A549 (cell line): ENCODE results near the gene ITSN2. TPM values are rescaled to one million over a fixed set of nuclear protein-coding genes. Genes with fewer than 3 reads are reported as not detected.
A peak's percentile ranks its signal among the peaks of the same experiment; 100 is the strongest.

ENCODE experiments used
- ATAC-seq, 2 experiments: fragments of 200-7000 bp in 1 of 2; fragments of >200 bp in 1 of 2; cut with Nextera tagmentation in 1 of 2; cut with Tn5 transposase in 1 of 2; 3 replicates each; pipeline versions ENCODE4 v1.8.0 to v1.9.1; 2018 to 2020; ENCODE audit warnings: mild to moderate bottlenecking in 1 of 2, moderate library complexity in 1 of 2
- CTCF ChIA-PET: fragments of 300-600 bp; sonication (Branson Sonifier 250); formaldehyde crosslinking; extraction: SDS; loops from one replicate; lab custom pipeline; 2021; ENCODE audit warnings: antibody characterized with exemption, inconsistent platforms; lab: Yijun Ruan, JAX
- POLR2A ChIA-PET: fragments of 350-600 bp; formaldehyde crosslinking; extraction: SDS; loops from one replicate; lab custom pipeline; 2021; ENCODE audit warnings: antibody characterized with exemption, inconsistent platforms; lab: Yijun Ruan, JAX
- DNase-seq, 2 experiments: peaks; one replicate each; pipeline versions ENCODE4 v3.0.0 to v3.0.0-alpha.2; 2011 to 2016; ENCODE audit warnings: low read depth in 1 of 2, low spot score in 1 of 2
- FAIRE-seq: peaks from 2 replicates; lab custom pipeline; 2011; peaks lifted over from hg19 to GRCh38; lab: Jason Lieb, UNC
- H3K27ac ChIP-seq, 2 experiments: fragments of >200 bp; sonication (Bioruptor Twin); formaldehyde crosslinking; 3 replicates each; pipeline ENCODE4 v1.5.1; 2016 to 2017
- H3K4me1 ChIP-seq: fragments of >200 bp; sonication (Bioruptor Twin); formaldehyde crosslinking; 3 replicates; pipeline ENCODE4 v1.6.1; 2016
- H3K4me2 ChIP-seq: fragments of >200 bp; sonication (Bioruptor Twin); formaldehyde crosslinking; 3 replicates; pipeline ENCODE4 v1.6.1; 2016
- H3K4me3 ChIP-seq: fragments of >200 bp; sonication (Bioruptor Twin); formaldehyde crosslinking; 3 replicates; pipeline ENCODE4 v1.5.1; 2016
- H3K9me3 ChIP-seq: fragments of >200 bp; sonication (Bioruptor Twin); formaldehyde crosslinking; 3 replicates; pipeline ENCODE4 v1.6.1; 2016
- CBX2 ChIP-seq: fragments of 200-600 bp; sonication (generic); IDR thresholded peaks from 2 replicates; pipeline ENCODE4 v1.6.1; 2016; ENCODE audit warnings: low read depth, mild to moderate bottlenecking, borderline replicate concordance
- CBX8 ChIP-seq: fragments of 200-600 bp; sonication (generic); IDR thresholded peaks from 2 replicates; pipeline ENCODE4 v1.6.1; 2016
- CHD2 ChIP-seq: fragments of 150-350 bp; IDR thresholded peaks from 2 replicates; pipeline ENCODE4 v1.6.1; 2014; ENCODE audit warnings: low read length; ENCODE audit not compliant: partially characterized antibody
- CHD4 ChIP-seq: fragments of 200-600 bp; sonication (generic); IDR thresholded peaks from 2 replicates; pipeline ENCODE4 v1.6.1; 2016; ENCODE audit warnings: antibody characterized with exemption, mild to moderate bottlenecking, borderline replicate concordance
- EP300 ChIP-seq, 2 experiments: fragments of >200 bp; sonication (Bioruptor Twin); formaldehyde crosslinking; IDR thresholded peaks; 2 replicates in 1 of 2; 3 replicates in 1 of 2; pipeline ENCODE4 v1.6.1; 2016 to 2017
- HDAC2 ChIP-seq: fragments of 200-600 bp; sonication (generic); IDR thresholded peaks from 2 replicates; pipeline ENCODE4 v1.6.1; 2016
- HEYL ChIP-seq: fragments of 250-450 bp; sonication (Bioruptor Pico); IDR thresholded peaks from 2 replicates; pipeline ENCODE4 v1.8.0; 2021; ENCODE audit warnings: mild to moderate bottlenecking, moderate library complexity
- HOXA7 ChIP-seq: fragments of 250-450 bp; sonication (Bioruptor Pico); IDR thresholded peaks from 2 replicates; pipeline ENCODE4 v1.5.0; 2020; ENCODE audit warnings: mild to moderate bottlenecking, moderate library complexity
- NFE2L2 ChIP-seq: fragments of 150-350 bp; conservative IDR thresholded peaks from 2 replicates; pipeline ENCODE4 v1.6.1; 2014; ENCODE audit warnings: low read length
- NPAS2 ChIP-seq: fragments of 250-450 bp; sonication (Bioruptor Pico); IDR thresholded peaks from 2 replicates; pipeline ENCODE4 v1.8.0; 2022; ENCODE audit warnings: mild to moderate bottlenecking, moderate library complexity, borderline replicate concordance
- NR3C1 ChIP-seq: fragments of >200 bp; sonication (Bioruptor Twin); formaldehyde crosslinking; IDR thresholded peaks from 3 replicates; pipeline ENCODE4 v1.6.1; 2017
- PHF8 ChIP-seq: fragments of 200-600 bp; sonication (generic); IDR thresholded peaks from 2 replicates; pipeline ENCODE4 v1.6.1; 2016; ENCODE audit warnings: low read depth, mild to moderate bottlenecking, antibody characterized with exemption, moderate library complexity, borderline replicate concordance
- POLR2A ChIP-seq: IDR thresholded peaks from 2 replicates; pipeline ENCODE4 v1.6.1; 2012; ENCODE audit warnings: mild to moderate bottlenecking, low read length
- RARB ChIP-seq: fragments of 250-450 bp; sonication (Bioruptor Pico); IDR thresholded peaks from 2 replicates; pipeline ENCODE4 v1.8.0; 2021; ENCODE audit warnings: mild to moderate bottlenecking, moderate library complexity
- RCOR1 ChIP-seq: fragments of 150-350 bp; IDR thresholded peaks from 2 replicates; pipeline ENCODE4 v1.6.1; 2014; ENCODE audit warnings: antibody characterized with exemption, low read length, low read depth
- SMC3 ChIP-seq: fragments of >200 bp; sonication (Bioruptor Twin); formaldehyde crosslinking; IDR thresholded peaks from 3 replicates; pipeline ENCODE4 v1.6.1; 2018; ENCODE audit warnings: inconsistent platforms
- TFCP2L1 ChIP-seq: fragments of 250-450 bp; sonication (Bioruptor Pico); IDR thresholded peaks from 2 replicates; pipeline ENCODE4 v1.5.0; 2021; ENCODE audit warnings: mild to moderate bottlenecking
- ZC3H11A ChIP-seq: fragments of 450-650 bp; IDR thresholded peaks from 2 replicates; pipeline ENCODE4 v1.6.1; 2014; ENCODE audit warnings: antibody characterized with exemption, mild to moderate bottlenecking
- WGBS: methylation state at CpG from one replicate; pipeline ENCODE4 v1.1.6; 2017; ENCODE audit errors: missing lambda C conversion rate; 5-methylcytosine and 5-hydroxymethylcytosine counted together
- polyA plus RNA-seq, 4 experiments: library from polyadenylated mRNA; depleted of rRNA in 3 of 4; stranded (reverse); fragments of >200 nt; fragmentation: RNase III in 1 of 4; extraction: RNeasy Plus Mini Kit Qiagen cat#74134 plus additional on column Dnase treatment in 1 of 4; gene quantifications; 2 replicates in 3 of 4; 3 replicates in 1 of 4; pipeline ENCODE4 v1.2.3, GENCODE V29; 2011 to 2017
- TF ChIP-seq, protein P1 (sequence below): fragments of 450-650 bp; IDR thresholded peaks from 2 replicates; pipeline ENCODE4 v1.6.1; 2014; ENCODE audit warnings: antibody characterized with exemption
- TF ChIP-seq, protein P2 (sequence below): IDR thresholded peaks from 2 replicates; pipeline ENCODE4 v1.6.1; 2012; ENCODE audit warnings: low read depth, borderline replicate concordance
- TF ChIP-seq, protein P3 (sequence below): fragments of 150-350 bp; IDR thresholded peaks from 2 replicates; pipeline ENCODE4 v1.6.1; 2014; ENCODE audit warnings: low read depth, mild to moderate bottlenecking, low read length
- TF ChIP-seq, protein P4 (sequence below): fragments of 250-450 bp; sonication (Bioruptor Pico); IDR thresholded peaks from 2 replicates; pipeline ENCODE4 v1.5.0; 2020; ENCODE audit warnings: low read depth, mild to moderate bottlenecking, moderate library complexity

The ITSN2 gene
- polyA plus RNA-seq, 2 of the 4 experiments (the other 2 are of a cell fraction), result 19.8 to 48.3 TPM

DNA sequence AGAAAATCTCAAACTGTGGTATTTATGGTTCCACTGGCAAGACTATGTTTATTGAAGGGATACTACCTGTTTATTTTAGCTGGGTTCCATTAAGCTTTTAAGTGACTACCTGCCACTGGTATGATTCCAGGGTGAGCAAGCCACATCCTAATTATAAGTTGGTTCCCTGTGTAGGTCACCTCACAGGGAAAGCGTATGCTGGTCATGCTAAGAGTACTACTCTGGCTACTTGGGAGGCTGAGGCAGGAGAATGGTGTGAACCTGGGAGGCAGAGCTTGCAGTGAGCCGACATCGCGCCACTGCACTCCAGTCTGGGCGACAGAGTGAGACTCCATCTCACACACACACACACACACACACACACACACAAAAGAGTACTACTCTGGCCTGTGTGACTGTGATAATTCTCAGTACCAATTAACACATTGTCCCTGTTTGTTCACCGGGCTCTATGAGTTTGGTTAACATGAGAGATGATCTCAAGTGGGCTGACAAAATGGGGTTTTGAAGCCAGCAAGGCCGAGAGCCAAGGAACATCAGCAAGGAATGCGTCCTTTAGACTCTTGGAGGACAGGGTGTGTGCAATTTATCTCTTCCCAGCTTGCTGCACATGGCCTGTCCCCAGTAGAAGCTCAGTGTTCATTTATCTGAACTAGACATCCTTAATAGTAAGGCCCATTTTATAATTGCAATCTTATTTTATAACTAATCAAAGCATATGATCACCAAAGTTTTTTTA lies 15.2 kb upstream of the ITSN2 start:
- ChIA-PET POLR2A (no interaction called here), CTCF (interaction anchor here (0.9 to 4.7 kb wide), 2 partner anchors 34 to 291 kb away, joined by 3 to 25 read pairs; partner anchors contain the start of gene TP53I3)
- H3K27ac ChIP-seq, result no peak overlapping the region
- ATAC-seq (peak in 1 of 2 experiments; percentile 32; a peak in 2 of 6 replicates), FAIRE-seq (no peak), DNase-seq (no peak)
- H3K9me3 ChIP-seq, result no peaks in the 10 kb centered on the region
- 78% methylated on average over 8 of the region's 8 CpGs for WGBS
- TF ChIP-seq SMC3, result no peak
- no peak for TF ChIP-seq CBX2
- TF ChIP-seq, protein P1, sequence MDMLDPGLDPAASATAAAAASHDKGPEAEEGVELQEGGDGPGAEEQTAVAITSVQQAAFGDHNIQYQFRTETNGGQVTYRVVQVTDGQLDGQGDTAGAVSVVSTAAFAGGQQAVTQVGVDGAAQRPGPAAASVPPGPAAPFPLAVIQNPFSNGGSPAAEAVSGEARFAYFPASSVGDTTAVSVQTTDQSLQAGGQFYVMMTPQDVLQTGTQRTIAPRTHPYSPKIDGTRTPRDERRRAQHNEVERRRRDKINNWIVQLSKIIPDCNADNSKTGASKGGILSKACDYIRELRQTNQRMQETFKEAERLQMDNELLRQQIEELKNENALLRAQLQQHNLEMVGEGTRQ, result no peak
- no peak for TF ChIP-seq HEYL
- no peak for TF ChIP-seq EP300 (IDR thresholded peaks at IDR 0.05)
- TF ChIP-seq NPAS2, result no peak
- TF ChIP-seq HOXA7 (CRISPR knock-in tag), result no peak
- no peak for TF ChIP-seq RARB
- no peak for TF ChIP-seq NR3C1
- no peak for TF ChIP-seq CHD4
- TF ChIP-seq TFCP2L1 (CRISPR knock-in tag), result no peak
- TF ChIP-seq CBX8, result no peak
- TF ChIP-seq CHD2, result no peak
- TF ChIP-seq HDAC2, result no peak
- TF ChIP-seq, protein P2, sequence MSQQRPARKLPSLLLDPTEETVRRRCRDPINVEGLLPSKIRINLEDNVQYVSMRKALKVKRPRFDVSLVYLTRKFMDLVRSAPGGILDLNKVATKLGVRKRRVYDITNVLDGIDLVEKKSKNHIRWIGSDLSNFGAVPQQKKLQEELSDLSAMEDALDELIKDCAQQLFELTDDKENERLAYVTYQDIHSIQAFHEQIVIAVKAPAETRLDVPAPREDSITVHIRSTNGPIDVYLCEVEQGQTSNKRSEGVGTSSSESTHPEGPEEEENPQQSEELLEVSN, result no peak
- no peak for TF ChIP-seq PHF8
- TF ChIP-seq NFE2L2, result no peak
- TF ChIP-seq, protein P3, sequence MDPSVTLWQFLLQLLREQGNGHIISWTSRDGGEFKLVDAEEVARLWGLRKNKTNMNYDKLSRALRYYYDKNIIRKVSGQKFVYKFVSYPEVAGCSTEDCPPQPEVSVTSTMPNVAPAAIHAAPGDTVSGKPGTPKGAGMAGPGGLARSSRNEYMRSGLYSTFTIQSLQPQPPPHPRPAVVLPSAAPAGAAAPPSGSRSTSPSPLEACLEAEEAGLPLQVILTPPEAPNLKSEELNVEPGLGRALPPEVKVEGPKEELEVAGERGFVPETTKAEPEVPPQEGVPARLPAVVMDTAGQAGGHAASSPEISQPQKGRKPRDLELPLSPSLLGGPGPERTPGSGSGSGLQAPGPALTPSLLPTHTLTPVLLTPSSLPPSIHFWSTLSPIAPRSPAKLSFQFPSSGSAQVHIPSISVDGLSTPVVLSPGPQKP, result no peak
- no peak for TF ChIP-seq ZC3H11A
- TF ChIP-seq POLR2A, result no peak
- H3K4me2 ChIP-seq, result no peak overlapping the region
- H3K4me3 ChIP-seq, result no peak overlapping the region
- no peaks in the 10 kb centered on the region for H3K4me1 ChIP-seq

DNA sequence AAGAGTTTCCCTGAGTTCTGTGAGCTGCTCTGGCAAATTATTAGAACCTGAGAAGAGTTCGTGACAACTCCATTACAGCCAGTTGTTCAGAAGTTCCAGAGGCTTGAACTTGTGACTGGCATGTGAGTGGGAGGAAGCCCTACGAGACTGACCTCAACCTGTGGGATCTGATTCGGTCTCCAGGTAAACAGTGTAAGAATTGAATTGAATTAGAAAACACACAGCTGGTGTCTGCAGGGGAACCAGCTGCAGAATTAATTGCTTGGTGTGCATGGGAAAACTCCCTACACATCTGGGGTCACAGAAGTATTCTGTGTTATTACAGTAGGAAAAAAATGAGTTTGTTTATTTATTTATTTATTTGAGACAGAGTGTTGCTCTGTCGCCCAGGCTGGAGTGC lies 14.0 kb upstream of the ITSN2 start:
- no peak for TF ChIP-seq RCOR1
- TF ChIP-seq PHF8, result no peak
- TF ChIP-seq, protein P4, sequence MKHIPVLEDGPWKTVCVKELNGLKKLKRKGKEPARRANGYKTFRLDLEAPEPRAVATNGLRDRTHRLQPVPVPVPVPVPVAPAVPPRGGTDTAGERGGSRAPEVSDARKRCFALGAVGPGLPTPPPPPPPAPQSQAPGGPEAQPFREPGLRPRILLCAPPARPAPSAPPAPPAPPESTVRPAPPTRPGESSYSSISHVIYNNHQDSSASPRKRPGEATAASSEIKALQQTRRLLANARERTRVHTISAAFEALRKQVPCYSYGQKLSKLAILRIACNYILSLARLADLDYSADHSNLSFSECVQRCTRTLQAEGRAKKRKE (CRISPR knock-in tag), result no peak
- TF ChIP-seq, all 56 proteins: peak for 0
- no peak for ATAC-seq
- H3K9me3 ChIP-seq, result no peaks in the 10 kb centered on the region
- no peaks in the 10 kb centered on the region for H3K4me1 ChIP-seq
- no peak overlapping the region for H3K4me2 ChIP-seq
- no peak for FAIRE-seq
- DNase-seq, result no peak
- no peak overlapping the region for H3K27ac ChIP-seq
- POLR2A ChIA-PET, result no interaction called here
- no peak overlapping the region for H3K4me3 ChIP-seq
- 33% methylated on average over 3 of the region's 4 CpGs for WGBS
- CTCF ChIA-PET, result interaction anchor here (3.3 kb wide), 1 partner anchor 8 kb away, joined by 10 read pairs; no protein-coding TSS in a partner anchor
